B cell (primary cell): ENCODE data around the gene TBC1D22A. TPM values are rescaled to one million over a fixed set of nuclear protein-coding genes. Genes with fewer than 3 reads are reported as not detected.

Experiments used
- ATAC-seq: fragments of 200-7000 bp; cut with Tn5 transposase; one replicate; pipeline ENCODE4 v1.10.0; 2021; ENCODE audit warnings: low read depth, mild to moderate bottlenecking, moderate number of reproducible peaks, moderate library complexity
- CTCF ChIA-PET: fragments of 350-600 bp; sonication (Branson Sonifier 250); formaldehyde crosslinking; loops from one replicate; lab custom pipeline; 2021; ENCODE audit warnings: antibody characterized with exemption, inconsistent platforms; lab: Charles Lee
- POLR2A ChIA-PET: fragments of 350-600 bp; sonication (Branson Sonifier 250); formaldehyde crosslinking; loops from one replicate; lab custom pipeline; 2021; ENCODE audit warnings: antibody characterized with exemption; lab: Charles Lee
- DNase-seq: peaks from one replicate; pipeline ENCODE4 v3.0.0; 2013
- H2AFZ ChIP-seq: 2 replicates; pipeline ENCODE4 v1.6.1; 2012; ENCODE audit warnings: mild to moderate bottlenecking, low read depth, low read length; ENCODE audit not compliant: insufficient read depth, poor library complexity, severe bottlenecking
- H3K27ac ChIP-seq, 2 donors: 1 replicate in 1 of 2; 2 replicates in 1 of 2; pipeline ENCODE4 v1.5.1; 2012 to 2013; ENCODE audit warnings: low read length in 2 of 2, mild to moderate bottlenecking in 2 of 2, moderate library complexity in 1 of 2
- H3K27me3 ChIP-seq, 4 experiments: fragments of 200-600 bp in 1 of 4; sonication (generic) in 1 of 4; replicated peaks in 1 of 4; 1 replicate in 2 of 4; 2 replicates in 2 of 4; pipeline versions ENCODE4 v1.6.1 to v1.7.0; 2013 to 2016; ENCODE audit warnings: low read length in 3 of 4, mild to moderate bottlenecking in 2 of 4, mixed read lengths in 1 of 4, moderate library complexity in 1 of 4; ENCODE audit not compliant: insufficient read depth in 4 of 4, control insufficient read depth in 3 of 4; ENCODE audit errors: control extremely low read depth in 1 of 4
- H3K36me3 ChIP-seq, 2 experiments: replicated peaks in 1 of 2; 1 replicate in 1 of 2; 2 replicates in 1 of 2; pipeline versions ENCODE4 v1.6.1 to v1.7.1; 2013; ENCODE audit warnings: low read length in 1 of 2; ENCODE audit not compliant: insufficient read depth in 2 of 2, control insufficient read depth in 1 of 2; ENCODE audit errors: control extremely low read depth in 1 of 2, extremely low read depth in 1 of 2
- H3K4me1 ChIP-seq, 2 donors: fragments of 200-600 bp in 1 of 2; sonication (generic) in 1 of 2; 1 replicate in 1 of 2; 2 replicates in 1 of 2; pipeline versions ENCODE4 v1.5.1 to v1.6.1; 2013 to 2017; ENCODE audit warnings: low read length in 2 of 2; ENCODE audit not compliant: control insufficient read depth in 2 of 2, insufficient read depth in 2 of 2
- H3K4me2 ChIP-seq: replicated peaks from 2 replicates; pipeline ENCODE3; 2012; ENCODE audit warnings: mild to moderate bottlenecking, low read depth, low read length; ENCODE audit not compliant: poor library complexity, severe bottlenecking
- H3K4me3 ChIP-seq, 5 experiments: fragments of 200-600 bp in 1 of 5; sonication (generic) in 1 of 5; 1 replicate in 3 of 5; 2 replicates in 2 of 5; pipeline versions ENCODE4 v1.5.1 to v1.7.0; 2011 to 2016; ENCODE audit warnings: low read length in 4 of 5, mild to moderate bottlenecking in 4 of 5, low read depth in 2 of 5, control low read depth in 1 of 5, moderate library complexity in 1 of 5; ENCODE audit not compliant: insufficient read depth in 1 of 5; ENCODE audit errors: control extremely low read depth in 1 of 5, extremely low read depth in 1 of 5
- H3K79me2 ChIP-seq: fragments of 200-600 bp; sonication (generic); one replicate; pipeline ENCODE4 v1.6.0; 2016; ENCODE audit warnings: low read length; ENCODE audit not compliant: control insufficient read depth, insufficient read depth
- H3K9ac ChIP-seq: fragments of 200-600 bp; sonication (generic); 2 replicates; pipeline ENCODE4 v1.6.1; 2017; ENCODE audit warnings: mild to moderate bottlenecking, low read length, moderate library complexity
- H3K9me3 ChIP-seq, 3 donors: one replicate each; pipeline versions ENCODE4 v1.6.1 to v1.7.1; 2013; ENCODE audit warnings: low read length in 2 of 3; ENCODE audit not compliant: control insufficient read depth in 2 of 3, insufficient read depth in 1 of 3; ENCODE audit errors: control extremely low read depth in 1 of 3
- H4K20me1 ChIP-seq: 2 replicates; pipeline ENCODE4 v1.6.0; 2012; ENCODE audit warnings: mild to moderate bottlenecking, low read length; ENCODE audit not compliant: insufficient read depth, control insufficient read depth, poor library complexity, severe bottlenecking
- H3K27ac Mint-ChIP-seq: one replicate; pipeline ENCODE4 v1.8.0; 2021; ENCODE audit warnings: mixed read lengths
- H3K27me3 Mint-ChIP-seq: one replicate; pipeline ENCODE4 v1.8.0; 2021; ENCODE audit warnings: mixed read lengths
- H3K4me1 Mint-ChIP-seq: one replicate; pipeline ENCODE4 v1.8.0; 2021; ENCODE audit warnings: mixed read lengths
- H3K4me3 Mint-ChIP-seq: one replicate; pipeline ENCODE4 v1.8.0; 2021; ENCODE audit warnings: mixed read lengths
- H3K9me3 Mint-ChIP-seq: one replicate; pipeline ENCODE4 v1.8.0; 2022; ENCODE audit warnings: mixed read lengths; ENCODE audit not compliant: insufficient read depth
- CTCF ChIP-seq: fragments of 200-600 bp; IDR thresholded peaks from one replicate; pipeline ENCODE4 v1.8.0; 2022; ENCODE audit warnings: antibody characterized with exemption, mild to moderate bottlenecking
- EZH2 ChIP-seq: IDR thresholded peaks from 2 replicates; pipeline ENCODE4 v1.6.1; 2012; ENCODE audit warnings: borderline replicate concordance, low read depth, mild to moderate bottlenecking, moderate library complexity, low read length; ENCODE audit not compliant: insufficient read depth, poor library complexity, severe bottlenecking
- WGBS: methylation state at CpG from one replicate; pipeline ENCODE4 v1.1.5; 2013; ENCODE audit warnings: missing lambda C conversion rate; ENCODE audit not compliant: insufficient coverage; 5-methylcytosine and 5-hydroxymethylcytosine counted together
- intact Hi-C: fragments of 100-400 bp; cut with micrococcal nuclease; formaldehyde crosslinking; loops from one replicate; pipeline ENCODE4 v1.10.0; 2022
- polyA plus RNA-seq: library from polyadenylated mRNA; depleted of rRNA; stranded (reverse); fragments of >200 nt; gene quantifications from 2 replicates; pipeline ENCODE4 v1.2.3, GENCODE V29; 2012
- total RNA-seq, 2 donors: library from RNA; stranded (reverse); fragments of 120-200 nt in 1 of 2; gene quantifications; 1 replicate in 1 of 2; 2 replicates in 1 of 2; pipeline versions ENCODE4 v1.2.3 to v1.2.4, GENCODE V29; 2013 to 2022

The TBC1D22A gene
- total and polyA plus RNA-seq, 2 donors (not counting 1 experiment from before 2014, with no cell fraction given): 73.8 to 128 TPM

- Histone ChIP-seq H3K4me3 (no peak overlapping the region), H3K4me1 (peaks cover 3 to 10% of the 10 kb centered on the region in 2 donors), H2AFZ (no peak overlapping the region), H3K27ac (no peak overlapping the region), H3K9me3 (peaks cover 0 to 7% (median 0%) of the 10 kb centered on the region in 3 donors), H3K9ac (no peak overlapping the region), H3K27me3 (no peaks in the 10 kb centered on the region), H3K4me2 (no peak overlapping the region), H4K20me1 (peaks cover 96% of the 10 kb centered on the region), H3K79me2 (peaks cover 97% of the 10 kb centered on the region), H3K36me3 (peaks cover 1 to 45% of the 10 kb centered on the region in 2 experiments)
- no peak overlapping the region for H3K27ac Mint-ChIP-seq
- intact Hi-C loops: no loop called here
- DNase-seq: no peak
- H3K4me1 Mint-ChIP-seq: peaks cover 44% of the 10 kb centered on the region
- no peak overlapping the region for H3K4me3 Mint-ChIP-seq
- CTCF ChIA-PET: no interaction called here
- no peaks in the 10 kb centered on the region for H3K27me3 Mint-ChIP-seq
- H3K9me3 Mint-ChIP-seq: no peaks in the 10 kb centered on the region
- ATAC-seq: no peak
- no peak for TF ChIP-seq EZH2
- no peak for TF ChIP-seq CTCF
- WGBS: 98% methylated on average over 4 of the region's 9 CpGs
- POLR2A ChIA-PET: no interaction called here
Observed at GRCh38 chr22:46813816-46814597, 51.6 kb downstream of the TBC1D22A start.

- no peak overlapping the region for H3K27ac ChIP-seq
- H3K27ac Mint-ChIP-seq: peak overlapping the region; percentile 27
- DNase-seq (no peak), ATAC-seq (no peak)
- H3K4me3 ChIP-seq: no peak overlapping the region
- TF ChIP-seq EZH2 (no peak), CTCF (no peak)
- peaks cover 54% of the 10 kb centered on the region for H3K4me1 Mint-ChIP-seq
- H3K79me2 ChIP-seq: peaks cover 93% of the 10 kb centered on the region
- H3K9ac ChIP-seq: no peak overlapping the region
- CTCF ChIA-PET: interaction anchor here (1.1 kb wide), 1 partner anchor 12 kb away, joined by 3 read pairs; no protein-coding TSS in a partner anchor
- WGBS: over 99% methylated on average over 10 of the region's 12 CpGs
- peaks cover 90% of the 10 kb centered on the region for H4K20me1 ChIP-seq
- no peak overlapping the region for H3K4me3 Mint-ChIP-seq
- H3K9me3 ChIP-seq: peaks cover 0 to 3% (median 0%) of the 10 kb centered on the region in 3 donors
- H3K27me3 Mint-ChIP-seq: no peaks in the 10 kb centered on the region
- POLR2A ChIA-PET: no interaction called here
- no peak overlapping the region for H3K4me2 ChIP-seq
- H3K36me3 ChIP-seq: peaks cover 1 to 34% of the 10 kb centered on the region in 2 experiments
- intact Hi-C loops: no loop called here
- no peak overlapping the region for H2AFZ ChIP-seq
- no peaks in the 10 kb centered on the region for H3K27me3 ChIP-seq
- peaks cover 3 to 10% of the 10 kb centered on the region in 2 donors for H3K4me1 ChIP-seq
- no peaks in the 10 kb centered on the region for H3K9me3 Mint-ChIP-seq
Observed at GRCh38 chr22:46815132-46815531, 52.7 kb downstream of the TBC1D22A start.
